Right lobe of liver (tissue), 4 donors: ENCODE data around the gene MKKS.

ENCODE experiments used
- POLR2A ChIP-seq: fragments of 450-650 bp; IDR thresholded peaks from one replicate; pipeline ENCODE4 v1.6.1; 2017; ENCODE audit warnings: antibody characterized with exemption, mild to moderate bottlenecking
- TF ChIP-seq, protein P1 (sequence below), 4 donors: fragments of 200-600 bp in 3 of 4; fragments of 450-650 bp in 1 of 4; IDR thresholded peaks; one replicate each; pipeline versions ENCODE4 v1.5.1 to v1.8.0; 2016 to 2022; ENCODE audit warnings: antibody characterized with exemption in 4 of 4, mild to moderate bottlenecking in 2 of 4
- donor health status: DM: no; HTN: no; CAD: no.
- donor health status: DM: no; HTN: no; CAD: no.
- donor health status: DM: no; HTN: yes; CAD: no.

- TF ChIP-seq, protein P1, sequence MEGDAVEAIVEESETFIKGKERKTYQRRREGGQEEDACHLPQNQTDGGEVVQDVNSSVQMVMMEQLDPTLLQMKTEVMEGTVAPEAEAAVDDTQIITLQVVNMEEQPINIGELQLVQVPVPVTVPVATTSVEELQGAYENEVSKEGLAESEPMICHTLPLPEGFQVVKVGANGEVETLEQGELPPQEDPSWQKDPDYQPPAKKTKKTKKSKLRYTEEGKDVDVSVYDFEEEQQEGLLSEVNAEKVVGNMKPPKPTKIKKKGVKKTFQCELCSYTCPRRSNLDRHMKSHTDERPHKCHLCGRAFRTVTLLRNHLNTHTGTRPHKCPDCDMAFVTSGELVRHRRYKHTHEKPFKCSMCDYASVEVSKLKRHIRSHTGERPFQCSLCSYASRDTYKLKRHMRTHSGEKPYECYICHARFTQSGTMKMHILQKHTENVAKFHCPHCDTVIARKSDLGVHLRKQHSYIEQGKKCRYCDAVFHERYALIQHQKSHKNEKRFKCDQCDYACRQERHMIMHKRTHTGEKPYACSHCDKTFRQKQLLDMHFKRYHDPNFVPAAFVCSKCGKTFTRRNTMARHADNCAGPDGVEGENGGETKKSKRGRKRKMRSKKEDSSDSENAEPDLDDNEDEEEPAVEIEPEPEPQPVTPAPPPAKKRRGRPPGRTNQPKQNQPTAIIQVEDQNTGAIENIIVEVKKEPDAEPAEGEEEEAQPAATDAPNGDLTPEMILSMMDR (IDR thresholded peaks at IDR 0.05) = no peak
- no peak for TF ChIP-seq POLR2A
Observed at GRCh38 chr20:10388597-10388996, 45.4 kb downstream of the MKKS start.
